Prostate gland (tissue), 2 donors: Measurements from ENCODE around the gene ARFRP1. TPM values are rescaled to one million over a fixed set of nuclear protein-coding genes. Genes with fewer than 3 reads are reported as not detected.

Experiments
- DNase-seq: peaks from one replicate; pipeline ENCODE4 v3.0.0-alpha.2; 2019; ENCODE audit warnings: low spot score
- H3K27ac ChIP-seq, 2 donors: fragments of 200-600 bp; sonication (generic); 2 replicates each; pipeline ENCODE4 v1.5.1; 2017 to 2019
- H3K27me3 ChIP-seq: fragments of 200-600 bp; sonication (generic); replicated peaks from 2 replicates; pipeline ENCODE4 v1.5.1; 2019; ENCODE audit not compliant: insufficient read depth
- H3K36me3 ChIP-seq, 2 donors: fragments of 200-600 bp; sonication (generic); 1 replicate in 1 of 2; 2 replicates in 1 of 2; pipeline versions ENCODE4 v1.5.1 to v1.8.1; 2017 to 2019
- H3K4me1 ChIP-seq: fragments of 200-600 bp; sonication (generic); replicated peaks from 2 replicates; pipeline ENCODE4 v1.5.1; 2019
- H3K4me3 ChIP-seq, 2 donors: fragments of 200-600 bp; sonication (generic); 2 replicates each; pipeline ENCODE4 v1.5.1; 2017 to 2019
- H3K9me3 ChIP-seq: fragments of 200-600 bp; sonication (generic); 2 replicates; pipeline ENCODE4 v1.5.1; 2017
- CTCF ChIP-seq, 4 experiments: fragments of 200-600 bp in 2 of 4; fragments of 450-650 bp in 2 of 4; sonication (generic) in 2 of 4; IDR thresholded peaks; 1 replicate in 3 of 4; 2 replicates in 1 of 4; pipeline ENCODE4 v1.5.1; 2016 to 2019; ENCODE audit warnings: antibody characterized with exemption in 4 of 4, mild to moderate bottlenecking in 2 of 4, moderate library complexity in 2 of 4
- POLR2A ChIP-seq: fragments of 450-650 bp; IDR thresholded peaks from one replicate; pipeline ENCODE4 v1.6.1; 2016; ENCODE audit warnings: antibody characterized with exemption, mild to moderate bottlenecking
- POLR2AphosphoS5 ChIP-seq: sonication (generic); formaldehyde crosslinking; IDR thresholded peaks from one replicate; pipeline ENCODE4 v1.6.1; 2017; ENCODE audit warnings: antibody characterized with exemption
- WGBS: methylation state at CpG from one replicate; pipeline ENCODE4 v1.1.5; 2018; 5-methylcytosine and 5-hydroxymethylcytosine counted together
- intact Hi-C: fragments of 100-400 bp; cut with DNase I; formaldehyde crosslinking; loops from one replicate; pipeline ENCODE4 v1.14.2; 2022
- total RNA-seq, 2 donors: library from RNA; depleted of rRNA; stranded (reverse); fragments of >200 nt; gene quantifications; one replicate each; pipeline ENCODE4 v1.1.0, GENCODE V29; 2016

Gene ARFRP1
- total RNA-seq, 2 donors from 2014 or later = 36.8 to 50.8 TPM

DNA sequence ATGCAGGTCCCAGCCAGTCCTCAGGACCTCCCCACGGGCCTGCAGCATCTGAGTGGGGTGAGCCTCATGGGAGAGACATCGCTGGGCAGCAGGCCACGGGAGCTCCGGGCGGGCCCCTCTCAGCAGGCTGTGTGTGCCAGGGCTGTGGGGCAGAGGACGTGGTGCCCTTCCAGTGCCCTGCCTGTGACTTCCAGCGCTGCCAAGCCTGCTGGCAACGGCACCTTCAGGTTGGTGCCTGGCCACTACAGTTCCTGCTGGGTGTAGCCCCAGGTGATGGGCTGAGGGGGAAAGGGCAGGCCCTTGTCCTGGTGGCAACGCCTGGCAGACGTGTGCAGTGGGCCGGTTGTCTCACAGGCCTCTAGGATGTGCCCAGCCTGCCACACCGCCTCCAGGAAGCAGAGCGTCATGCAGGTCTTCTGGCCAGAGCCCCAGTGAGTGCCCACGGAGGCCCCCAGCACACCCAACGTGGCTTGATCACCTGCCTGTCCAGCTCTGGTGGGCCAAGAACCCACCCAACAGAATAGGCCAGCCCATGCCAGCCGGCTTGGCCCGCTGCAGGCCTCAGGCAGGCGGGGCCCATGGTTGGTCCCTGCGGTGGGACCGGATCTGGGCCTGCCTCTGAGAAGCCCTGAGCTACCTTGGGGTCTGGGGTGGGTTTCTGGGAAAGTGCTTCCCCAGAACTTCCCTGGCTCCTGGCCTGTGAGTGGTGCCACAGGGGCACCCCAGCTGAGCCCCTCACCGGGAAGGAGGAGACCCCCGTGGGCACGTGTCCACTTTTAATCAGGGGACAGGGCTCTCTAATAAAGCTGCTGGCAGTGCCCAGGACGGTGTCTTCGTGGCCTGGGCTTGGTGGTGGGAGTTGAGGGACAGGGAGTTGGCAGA lies 12.1 kb downstream of the ARFRP1 start:
- H3K4me3 ChIP-seq = no peak overlapping the region
- H3K4me1 ChIP-seq = peaks cover 7% of the 10 kb centered on the region
- intact Hi-C loops = no loop called here
- TF ChIP-seq CTCF (IDR thresholded peaks at IDR 0.05) = no peak
- no peak for TF ChIP-seq POLR2A
- no peak for TF ChIP-seq POLR2AphosphoS5
- H3K9me3 ChIP-seq = no peaks in the 10 kb centered on the region
- H3K27ac ChIP-seq = no peak overlapping the region
- no peak for DNase-seq
- H3K36me3 ChIP-seq = no peaks in the 10 kb centered on the region
- H3K27me3 ChIP-seq = no peaks in the 10 kb centered on the region
- 43% methylated on average over 25 of the region's 25 CpGs for WGBS

DNA sequence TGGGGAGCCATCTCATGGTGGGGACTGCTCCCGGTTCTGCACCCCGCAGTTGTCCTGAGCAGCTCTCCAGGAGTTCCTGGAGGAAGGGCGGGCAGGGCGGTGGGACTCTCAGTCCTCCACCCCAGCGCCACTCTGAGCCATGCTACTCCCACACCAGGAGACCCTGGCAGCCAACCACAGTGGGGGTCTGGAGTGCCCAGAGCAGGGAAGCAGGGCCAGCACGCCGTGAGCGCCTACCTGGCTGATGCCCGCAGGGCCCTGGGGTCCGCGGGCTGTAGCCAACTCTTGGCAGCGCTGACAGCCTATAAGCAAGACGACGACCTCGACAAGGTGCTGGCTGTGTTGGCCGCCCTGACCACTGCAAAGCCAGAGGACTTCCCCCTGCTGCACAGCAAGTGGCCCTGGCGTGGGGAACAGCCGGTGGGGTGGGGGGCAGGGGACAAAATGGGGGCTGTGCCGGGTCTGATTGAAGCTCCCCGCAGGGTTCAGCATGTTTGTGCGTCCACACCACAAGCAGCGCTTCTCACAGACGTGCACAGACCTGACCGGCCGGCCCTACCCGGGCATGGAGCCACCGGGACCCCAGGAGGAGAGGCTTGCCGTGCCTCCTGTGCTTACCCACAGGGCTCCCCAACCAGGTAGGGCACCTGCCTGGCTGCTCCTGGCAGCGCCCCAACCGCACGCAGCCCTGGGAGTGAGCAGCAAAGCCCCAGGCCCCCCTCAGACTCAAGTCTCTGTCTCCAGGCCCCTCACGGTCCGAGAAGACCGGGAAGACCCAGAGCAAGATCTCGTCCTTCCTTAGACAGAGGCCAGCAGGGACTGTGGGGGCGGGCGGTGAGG lies 13.0 kb downstream of the ARFRP1 start:
- H3K27ac ChIP-seq = no peak overlapping the region

GRCh38 chr20:63693733-63694583 lies 13.8 kb downstream of the ARFRP1 start:
- H3K27me3 ChIP-seq = no peaks in the 10 kb centered on the region
- TF ChIP-seq POLR2AphosphoS5 = no peak
- no peak for TF ChIP-seq POLR2A
- no peak for TF ChIP-seq CTCF (IDR thresholded peaks at IDR 0.05)
- DNase-seq = no peak
- intact Hi-C loops = no loop called here
- no peak overlapping the region for H3K27ac ChIP-seq
- peaks cover 7% of the 10 kb centered on the region for H3K4me1 ChIP-seq
- H3K4me3 ChIP-seq = no peak overlapping the region
- no peaks in the 10 kb centered on the region for H3K36me3 ChIP-seq
- 92% methylated on average over 20 of the region's 21 CpGs for WGBS
- H3K9me3 ChIP-seq = no peaks in the 10 kb centered on the region

More for the DNA sequence above, 13.0 kb downstream of the ARFRP1 start:
- TF ChIP-seq CTCF (IDR thresholded peaks at IDR 0.05) = no peak
- intact Hi-C loops = no loop called here
- 49% methylated on average over 32 of the region's 37 CpGs for WGBS
- Histone ChIP-seq H3K9me3 (no peaks in the 10 kb centered on the region), H3K36me3 (no peaks in the 10 kb centered on the region), H3K27me3 (no peaks in the 10 kb centered on the region), H3K4me1 (peaks cover 7% of the 10 kb centered on the region), H3K4me3 (no peak overlapping the region)
- DNase-seq = no peak

- H3K4me3 ChIP-seq = no peak overlapping the region
- no peaks in the 10 kb centered on the region for H3K36me3 ChIP-seq
- WGBS = 88% methylated on average over 9 of the region's 10 CpGs
- intact Hi-C loops = no loop called here
- H3K27ac ChIP-seq = no peak overlapping the region
- H3K9me3 ChIP-seq = no peaks in the 10 kb centered on the region
- DNase-seq = no peak
- TF ChIP-seq POLR2A = no peak
- no peak for TF ChIP-seq POLR2AphosphoS5
- TF ChIP-seq CTCF (IDR thresholded peaks at IDR 0.05) = no peak
- H3K27me3 ChIP-seq = no peaks in the 10 kb centered on the region
- peaks cover 7% of the 10 kb centered on the region for H3K4me1 ChIP-seq
These were observed 14.6 kb downstream of the ARFRP1 start for GRCh38 chr20:63693083-63693732.
